Measurements from ENCODE around the gene PTPRA.

DNA sequence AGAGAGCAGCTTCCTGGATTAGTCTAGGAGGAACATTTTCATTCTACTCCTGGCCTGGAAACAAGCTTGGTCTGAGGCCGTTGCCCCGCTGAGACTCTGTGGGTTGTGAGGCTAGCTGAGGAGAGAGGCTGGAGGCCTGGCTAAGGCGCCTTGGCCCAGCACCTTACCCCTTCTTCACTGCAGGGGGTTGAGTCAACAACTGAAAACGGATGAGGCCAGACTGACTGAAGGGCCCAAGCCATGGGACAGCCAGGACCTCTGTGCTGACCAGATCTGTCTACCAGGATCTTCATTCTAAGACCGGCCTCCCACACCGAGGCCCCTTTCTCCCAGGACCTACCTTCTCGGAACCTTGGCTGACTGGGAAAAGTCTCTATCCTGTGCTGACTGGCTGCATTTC is 214.8 kb downstream of the PTPRA start:
- TF ChIP-seq CTCF (IDR thresholded peaks at IDR 0.05) (no peak), POLR2A (IDR thresholded peaks at IDR 0.05) (no peak)

Data from thyroid gland (tissue), 4 donors.